Activated CD4-positive, alpha-beta T cell treated with anti-CD3 and anti-CD28 coated beads, Interleukin-2, amount 50 U/mL, for 48 hours (primary cell): Measurements from ENCODE around the gene C4BPB.

Experiments
- DNase-seq, 2 experiments: peaks; one replicate each; pipeline ENCODE4 v3.0.0-alpha.2; 2020

Gene C4BPB

DNA sequence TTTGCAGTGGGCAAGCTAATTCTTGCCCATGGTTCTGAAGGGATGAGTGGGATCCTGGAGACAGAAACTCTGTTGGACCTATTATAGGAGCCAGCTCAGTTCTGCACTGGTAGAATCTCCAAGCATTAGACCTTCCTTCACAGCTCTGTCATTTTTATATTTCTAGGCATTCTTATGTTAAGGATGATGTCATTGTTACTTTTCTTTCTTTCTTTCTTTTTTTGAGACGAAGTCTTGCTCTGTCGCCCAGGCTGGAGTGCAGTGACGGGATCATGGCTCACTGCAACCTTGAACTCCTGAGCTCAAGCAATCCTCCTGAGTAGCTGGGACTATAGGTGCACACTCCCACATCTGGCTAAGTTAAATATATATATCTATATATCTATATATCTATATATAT is 28.1 kb upstream of the C4BPB start:
- no peak for DNase-seq

DNA sequence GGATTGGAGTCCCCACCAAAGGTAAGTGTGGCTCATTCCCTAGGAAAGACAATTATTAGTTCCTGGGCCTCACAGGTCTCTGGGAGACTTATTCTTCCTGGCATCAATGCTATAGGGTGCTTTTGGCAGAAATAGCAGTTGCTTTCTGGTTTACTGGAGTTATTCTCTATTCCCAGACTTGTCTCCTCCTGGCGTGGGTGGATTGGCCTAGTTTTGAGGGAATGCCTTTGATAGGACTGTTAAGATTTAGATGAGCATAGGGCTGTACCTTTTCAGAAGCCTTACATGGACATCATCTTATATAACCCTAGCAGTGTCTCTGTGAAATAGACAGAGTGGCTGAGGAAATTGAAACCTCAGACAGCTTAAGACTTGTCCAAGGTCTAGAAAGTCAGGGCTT is 26.6 kb upstream of the C4BPB start:
- no peak for DNase-seq

DNA sequence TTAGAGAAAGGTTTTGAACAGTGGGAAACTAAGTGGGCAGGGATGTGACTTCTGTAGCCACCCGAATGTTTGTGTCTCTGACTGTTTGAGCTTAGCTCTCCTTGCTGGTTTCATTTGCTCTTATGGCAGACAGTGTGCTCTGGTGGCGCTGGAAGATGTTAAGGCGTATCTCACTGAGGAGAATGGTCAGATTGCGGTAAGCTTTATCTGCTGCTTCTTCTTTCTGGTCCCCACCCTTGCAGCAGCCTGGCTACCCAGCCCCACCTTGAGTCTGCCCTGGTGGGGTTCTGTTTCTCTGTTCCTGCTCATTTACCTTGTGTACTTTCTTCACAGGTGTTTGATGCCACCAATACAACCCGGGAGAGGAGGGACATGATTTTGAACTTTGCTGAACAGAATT is 25.6 kb upstream of the C4BPB start:
- no peak for DNase-seq

DNA sequence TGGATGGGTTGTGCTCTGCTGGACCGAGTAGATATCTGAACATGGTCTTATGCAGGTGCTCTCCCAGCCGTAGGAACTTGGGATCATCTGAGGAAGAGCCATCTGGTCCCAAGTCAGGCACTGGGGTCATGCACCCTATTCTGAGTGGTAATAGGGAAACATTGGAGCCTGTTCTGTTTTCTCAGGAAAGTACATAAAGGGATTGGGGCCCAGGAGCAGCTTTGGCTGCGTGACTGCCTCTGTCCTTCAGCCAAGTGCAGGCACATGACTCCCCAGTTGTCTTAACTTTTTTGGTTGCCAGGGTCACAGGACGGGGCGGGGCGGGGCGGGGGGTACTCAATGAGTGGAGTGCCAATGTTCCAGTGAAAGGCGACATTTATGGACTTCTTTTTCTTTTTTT is 24.1 kb upstream of the C4BPB start:
- DNase-seq = no peak

DNA sequence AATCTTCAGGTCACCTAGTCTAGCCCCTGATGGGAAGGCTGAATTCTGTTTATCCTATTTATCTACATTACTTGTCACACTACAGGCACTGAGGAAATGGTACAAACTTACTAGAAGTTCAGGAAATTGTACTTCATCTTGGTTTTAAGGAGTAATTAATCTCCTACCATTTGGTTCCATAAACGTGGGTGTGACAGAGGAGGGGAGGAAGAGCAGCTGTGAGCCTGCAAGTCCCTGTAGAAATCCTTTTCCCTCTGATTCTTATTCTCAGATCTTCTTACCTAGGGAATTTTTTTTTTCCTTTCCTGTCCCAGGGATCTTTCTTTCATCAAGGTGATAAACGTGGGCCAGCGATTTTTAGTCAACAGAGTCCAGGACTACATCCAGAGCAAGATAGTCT is 21.5 kb upstream of the C4BPB start:
- DNase-seq = no peak

DNA sequence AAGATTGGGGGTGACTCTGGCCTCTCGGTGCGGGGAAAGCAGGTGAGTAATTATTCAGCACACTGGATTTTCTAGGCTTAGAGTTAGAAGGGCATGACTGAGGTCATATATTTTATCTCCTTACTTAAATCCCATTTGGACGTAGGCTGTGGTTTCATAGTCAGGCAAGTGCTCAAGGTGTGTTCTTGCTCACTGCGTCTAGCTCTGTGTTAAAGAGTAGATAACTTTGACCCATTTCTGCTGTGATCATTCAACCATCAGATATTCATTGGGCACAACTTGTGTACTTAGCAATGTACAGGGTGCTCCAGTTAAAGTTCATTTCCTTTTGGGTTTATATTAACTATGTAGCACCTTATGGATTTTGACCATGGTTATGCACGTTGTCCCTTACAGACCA is 21.0 kb upstream of the C4BPB start:
- DNase-seq = no peak

DNA sequence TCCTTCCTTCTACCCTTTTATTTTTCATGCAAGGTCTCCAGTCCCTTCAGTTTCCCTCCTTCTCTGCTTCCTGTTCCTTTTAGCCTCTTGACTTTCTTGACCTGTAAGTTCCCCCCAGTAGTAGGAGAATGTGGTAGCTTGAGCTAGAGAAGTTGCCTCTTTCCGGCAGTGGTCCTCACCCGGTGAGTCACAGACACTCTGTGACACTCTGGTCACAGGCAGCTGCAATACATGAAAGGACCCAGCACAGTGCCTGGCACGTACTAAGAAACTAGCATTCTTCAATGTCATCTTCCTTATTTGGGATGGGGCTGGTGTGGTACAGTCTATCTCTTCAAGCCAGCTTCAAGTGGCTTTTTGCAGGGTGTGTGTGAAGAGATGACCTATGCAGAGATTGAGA is 19.6 kb upstream of the C4BPB start:
- no peak for DNase-seq

DNA sequence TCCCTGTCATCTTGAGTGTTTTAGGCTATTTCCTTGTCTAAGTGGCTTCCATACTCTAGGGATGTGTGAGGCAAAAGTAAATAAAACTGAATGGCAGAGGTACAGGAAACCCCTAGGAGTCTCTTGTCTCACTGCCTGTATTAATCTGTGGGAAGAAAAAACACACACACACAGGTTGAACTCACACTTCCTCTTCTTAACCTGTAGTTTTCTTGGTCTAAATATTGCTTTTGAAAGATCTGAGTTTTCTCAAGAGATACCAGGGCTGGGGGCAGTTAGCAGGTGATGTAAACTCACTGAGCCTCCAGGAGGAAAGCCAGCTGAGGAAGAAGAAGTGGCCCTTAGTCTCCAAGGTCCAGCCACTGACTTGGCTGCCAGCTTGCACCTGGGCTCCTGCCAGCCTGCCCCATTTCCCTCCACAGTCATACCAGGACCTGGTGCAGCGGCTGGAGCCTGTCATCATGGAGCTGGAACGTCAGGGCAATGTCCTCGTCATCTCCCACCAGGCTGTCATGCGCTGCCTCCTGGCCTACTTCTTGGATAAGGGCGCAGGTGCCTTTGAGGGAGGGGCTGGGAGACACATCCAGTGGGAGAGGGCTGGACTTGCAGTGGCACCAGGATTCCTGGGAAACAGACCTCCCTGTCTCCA is 18.7 kb upstream of the C4BPB start:
- no peak for DNase-seq

DNA sequence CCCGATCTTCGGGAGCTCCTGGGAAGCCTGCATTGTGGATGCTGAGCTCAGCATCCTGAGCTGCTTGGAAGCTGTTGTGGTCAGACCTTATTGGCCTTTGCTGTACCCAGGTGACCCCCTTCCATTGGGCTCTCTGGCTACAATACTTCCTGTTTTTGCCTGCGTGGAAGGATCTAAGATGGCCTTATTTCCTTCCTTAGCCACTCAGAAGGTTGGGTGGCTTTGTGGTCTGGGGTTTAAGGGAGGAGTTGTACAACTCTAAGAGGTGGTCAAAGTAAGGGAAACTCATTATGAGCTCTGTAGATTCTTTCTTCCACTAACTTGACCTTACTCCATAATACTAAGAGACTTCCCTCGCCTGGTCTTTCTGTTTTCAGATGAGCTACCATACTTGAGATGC is 17.8 kb upstream of the C4BPB start:
- DNase-seq = no peak

DNA sequence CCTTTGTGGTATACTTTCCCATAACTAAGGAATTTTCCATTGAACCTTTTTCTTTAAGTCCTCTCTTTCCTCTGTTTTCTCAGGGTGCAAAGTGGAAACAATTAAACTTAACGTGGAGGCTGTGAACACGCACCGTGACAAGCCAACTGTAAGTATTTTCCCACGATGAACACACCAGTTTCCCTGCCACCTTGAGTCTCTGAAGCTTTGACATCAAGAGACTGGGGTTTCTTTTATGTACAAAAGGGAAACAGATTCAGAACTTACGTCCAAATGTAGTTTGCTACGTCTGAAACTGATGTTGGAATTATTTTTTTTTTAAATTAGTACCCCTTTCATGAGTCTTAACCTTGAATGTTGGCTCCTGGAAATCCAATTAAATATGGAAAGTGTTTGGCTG is 17.2 kb upstream of the C4BPB start:
- DNase-seq = no peak

DNA sequence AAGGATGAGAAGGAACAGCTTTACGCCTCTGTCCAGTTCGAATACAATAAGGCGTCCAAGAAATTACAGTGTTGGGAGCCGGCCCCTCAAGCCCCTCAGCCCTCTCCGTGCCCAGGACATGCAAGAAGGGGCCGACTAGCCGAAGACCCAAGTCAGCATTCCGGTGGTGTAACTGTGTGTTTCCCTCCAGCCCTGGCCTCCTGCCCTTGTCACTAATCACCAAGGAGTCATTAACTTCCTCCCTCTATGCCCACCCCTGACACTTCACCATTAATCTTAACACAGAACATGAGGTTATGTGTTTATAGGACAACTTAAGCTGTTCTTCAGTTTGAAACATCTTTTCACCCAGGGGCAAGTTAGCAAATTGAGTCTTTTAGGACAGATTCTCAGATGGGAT is 16.4 kb upstream of the C4BPB start:
- no peak for DNase-seq

DNA sequence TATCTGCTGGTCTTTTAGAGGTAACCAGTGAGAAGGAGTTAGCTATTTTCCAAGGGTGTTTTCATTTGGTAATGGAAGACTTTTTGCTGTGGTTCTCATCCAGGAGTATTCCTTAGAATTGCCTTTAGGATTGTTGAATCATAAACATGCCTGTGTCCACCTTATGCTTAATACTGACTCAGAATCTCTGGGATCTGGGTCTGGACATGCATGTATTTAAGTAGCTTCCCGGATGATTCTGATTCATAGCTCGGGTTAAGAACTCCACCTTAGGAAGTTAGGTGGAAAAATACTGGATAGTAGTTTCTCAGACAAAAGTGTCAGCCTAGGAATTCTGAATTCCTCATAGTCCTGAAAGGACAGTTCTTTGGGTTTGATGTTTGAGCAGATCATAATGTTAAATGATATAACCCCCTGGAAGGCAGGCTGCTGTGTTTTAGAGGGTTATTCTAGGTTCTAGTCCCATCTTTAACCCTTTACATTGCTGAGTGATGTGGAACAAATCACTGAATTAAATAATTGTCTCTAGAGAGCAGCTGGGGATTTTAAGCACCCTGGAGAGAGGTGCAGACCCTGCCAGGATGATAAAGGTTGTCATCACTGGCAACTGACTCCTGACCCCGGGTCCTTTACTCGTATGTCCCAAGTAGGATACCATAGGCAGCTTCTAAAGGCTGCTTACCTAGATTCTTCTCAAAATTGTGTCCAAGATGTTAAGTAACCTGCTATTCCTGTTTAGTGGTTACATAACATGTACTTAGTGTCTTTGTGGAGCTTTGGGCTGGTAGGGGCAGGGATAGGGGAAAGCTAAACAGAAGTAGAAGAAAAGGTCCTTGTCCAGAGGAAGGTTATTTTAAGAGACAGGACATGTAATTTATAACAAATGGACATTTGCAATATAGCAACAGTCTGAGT is 14.5 kb upstream of the C4BPB start:
- no peak for DNase-seq

DNA sequence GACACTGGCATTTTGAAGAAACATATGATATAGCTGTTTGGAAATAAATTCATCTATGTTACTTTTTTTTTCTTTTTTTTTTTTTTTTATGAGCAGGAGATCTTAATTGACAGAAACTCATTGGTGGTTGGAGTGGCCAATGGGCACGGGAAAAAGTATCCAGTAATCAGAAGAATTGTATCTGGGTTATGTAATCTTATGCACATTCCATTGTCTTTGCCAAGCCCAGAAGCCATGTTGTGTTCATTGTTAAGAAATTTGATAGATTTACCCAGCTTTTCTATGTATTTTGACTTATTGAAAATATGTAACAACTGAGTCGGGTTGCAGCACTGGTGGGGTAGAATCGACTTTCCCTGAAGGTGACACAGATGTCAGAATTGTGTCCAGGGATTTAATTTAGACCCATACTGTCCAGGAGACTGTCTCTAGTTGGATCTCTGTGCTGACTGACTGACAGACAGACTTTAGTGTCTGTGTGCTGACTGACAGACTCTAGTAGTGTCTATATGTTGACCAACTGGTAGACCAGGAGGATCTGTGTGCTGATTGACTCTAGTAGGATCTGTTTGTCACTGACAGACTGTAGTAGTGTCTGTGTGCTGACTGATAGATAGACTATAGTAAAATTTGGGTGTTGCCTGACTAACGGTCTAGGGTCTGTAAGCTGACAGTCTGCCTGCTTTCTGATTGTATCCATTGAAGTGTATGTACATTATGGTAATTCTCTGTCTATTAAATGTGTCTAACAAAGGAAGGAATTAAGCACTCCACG is 12.3 kb upstream of the C4BPB start:
- DNase-seq = no peak

DNA sequence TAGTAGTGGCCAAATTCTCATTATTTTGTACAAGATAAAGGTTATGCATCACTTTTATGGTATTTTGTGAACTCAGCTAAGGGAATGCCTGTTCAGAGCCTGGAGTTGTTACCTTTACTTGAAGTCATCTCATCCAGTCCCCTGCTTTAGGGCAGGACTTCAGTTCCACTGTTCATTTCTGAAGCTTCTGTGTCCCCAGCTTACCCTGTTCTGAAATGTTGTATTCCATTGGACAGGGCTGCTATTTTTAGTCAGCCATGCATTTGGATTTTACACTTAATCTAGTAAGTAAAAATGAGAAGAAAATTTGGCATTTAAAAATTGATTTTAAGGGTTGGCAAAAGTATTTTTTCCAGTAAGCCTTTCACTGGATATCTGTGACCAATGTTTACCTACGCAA is 11.6 kb upstream of the C4BPB start:
- DNase-seq = no peak

DNA sequence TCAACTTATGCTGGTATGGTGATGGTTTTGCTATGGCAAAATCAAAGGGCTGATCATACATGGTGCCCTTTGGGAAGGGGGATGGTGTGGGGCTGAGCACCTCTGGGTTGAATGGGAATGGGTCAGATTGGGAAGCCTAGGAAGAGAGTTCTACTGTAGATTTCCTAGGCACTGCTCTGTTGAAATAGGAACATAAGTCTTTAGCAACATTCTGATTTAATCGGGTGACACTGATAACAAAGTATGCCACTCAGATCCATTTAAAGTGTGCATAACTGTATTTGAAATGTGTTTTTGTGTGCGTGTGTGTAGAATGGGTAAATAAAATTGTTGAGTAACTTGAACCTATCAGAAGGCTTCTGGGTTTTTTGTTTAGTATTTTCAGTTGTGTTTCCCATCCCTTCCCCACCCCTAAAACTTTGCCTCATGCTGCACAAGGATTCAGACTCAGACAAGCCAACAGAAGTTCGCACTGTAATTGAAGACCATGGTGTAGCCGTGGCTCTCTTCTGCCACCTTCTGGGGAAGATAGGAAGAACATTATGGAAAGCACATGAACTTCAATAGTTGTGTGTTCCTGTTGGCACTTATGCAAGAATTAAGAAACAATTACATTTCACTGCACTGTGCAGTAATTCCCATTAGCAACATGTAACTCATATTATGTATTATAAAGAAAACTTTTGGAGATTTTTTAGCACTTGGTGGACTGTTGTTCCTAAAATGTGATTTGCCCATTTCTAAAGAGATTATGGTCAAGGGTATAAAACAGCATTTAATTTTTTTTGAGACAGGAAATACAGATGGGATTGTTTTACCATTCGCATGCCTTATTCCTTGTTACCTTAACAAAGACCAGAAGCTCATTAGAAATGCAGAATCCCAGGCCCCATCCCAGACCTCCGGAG is 10.9 kb upstream of the C4BPB start:
- DNase-seq = peak; percentile 51 to 69

DNA sequence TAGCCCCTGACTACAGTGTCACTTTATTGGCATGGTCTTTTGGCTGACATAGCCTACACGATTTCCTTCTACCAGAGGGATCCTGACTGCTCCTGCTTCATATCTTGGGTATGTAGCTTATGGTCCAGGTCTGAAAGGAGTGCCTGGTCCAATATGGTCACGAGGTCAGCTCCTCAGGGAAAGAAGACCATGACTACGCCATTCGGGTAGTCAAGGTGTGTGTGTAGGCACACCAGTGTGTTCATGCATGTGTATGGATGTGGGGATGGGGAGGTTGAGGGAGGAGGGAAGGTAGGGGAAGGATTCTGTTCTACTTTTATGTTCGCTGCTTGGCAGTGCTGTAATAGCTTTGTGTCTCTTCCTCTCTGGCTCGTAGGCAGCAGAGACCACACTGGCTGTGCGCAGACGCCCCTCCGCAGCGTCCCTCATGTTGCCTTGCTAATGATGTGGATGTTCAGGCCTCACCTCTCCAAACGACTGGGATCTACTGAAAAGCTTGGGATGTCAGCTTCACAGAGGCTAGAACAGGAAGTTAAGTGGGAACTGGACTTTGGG is 10.0 kb upstream of the C4BPB start:
- no peak for DNase-seq

DNA sequence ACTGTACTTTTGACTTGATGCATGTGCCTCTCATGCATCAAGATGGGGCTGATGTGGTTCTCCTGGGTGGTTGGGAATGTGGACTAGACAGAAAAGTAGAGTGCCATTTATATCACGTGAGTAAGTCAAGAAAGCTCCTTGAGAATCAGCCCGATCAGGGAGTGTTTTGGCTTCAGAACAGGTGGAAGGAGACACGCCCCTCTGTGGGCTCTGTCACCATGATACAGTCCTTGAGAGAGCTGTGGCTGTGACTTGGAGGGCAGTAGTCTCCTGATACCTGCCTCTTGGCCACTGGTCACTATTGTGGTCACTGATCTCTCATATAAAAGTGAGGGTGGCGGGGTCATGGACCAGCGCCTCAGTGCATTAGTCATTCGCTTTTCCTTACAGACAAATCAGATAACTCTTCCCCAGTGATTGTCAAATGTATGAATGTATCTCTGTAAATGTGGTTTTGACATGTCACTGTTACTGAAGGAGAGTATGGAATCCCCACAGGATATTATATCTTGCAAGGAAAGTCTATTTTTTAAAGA is 8.9 kb upstream of the C4BPB start:
- no peak for DNase-seq

DNA sequence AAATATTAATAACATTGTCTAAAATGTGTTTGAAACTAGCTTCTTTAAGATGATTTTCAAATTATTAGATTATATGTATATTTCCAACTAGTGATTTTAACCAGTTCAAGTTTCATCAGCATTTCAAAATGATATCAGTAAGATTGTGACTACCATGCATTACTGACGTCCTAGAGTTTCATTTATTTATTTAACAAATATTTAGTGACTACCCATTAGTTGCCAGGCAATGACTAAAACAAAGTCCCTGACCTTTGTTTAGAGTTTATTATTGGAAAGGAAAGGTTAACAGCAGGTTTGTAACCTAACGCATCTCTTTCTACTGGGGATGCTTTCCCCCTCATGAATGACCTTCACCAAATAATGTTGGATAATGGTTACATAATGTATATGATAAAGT is 7.6 kb upstream of the C4BPB start:
- DNase-seq = no peak

DNA sequence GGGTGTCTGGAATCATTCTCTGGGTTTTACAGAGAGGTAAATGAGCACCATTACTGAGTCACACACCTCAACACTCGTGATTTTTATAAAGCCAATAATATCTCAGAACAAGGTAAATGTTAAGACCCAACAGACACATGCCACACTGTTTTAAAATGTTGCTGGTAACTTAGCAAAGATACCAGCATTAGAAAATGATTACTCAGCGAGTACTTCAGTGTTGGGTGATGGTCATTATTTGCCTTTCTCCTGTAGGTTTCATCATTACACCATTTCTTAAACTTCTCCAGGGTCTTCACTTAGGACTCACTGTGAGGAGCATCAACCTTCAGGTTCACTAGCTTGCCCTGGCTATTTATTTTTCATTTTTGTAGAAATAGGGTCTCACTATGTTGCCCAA is 6.9 kb upstream of the C4BPB start:
- DNase-seq = no peak

DNA sequence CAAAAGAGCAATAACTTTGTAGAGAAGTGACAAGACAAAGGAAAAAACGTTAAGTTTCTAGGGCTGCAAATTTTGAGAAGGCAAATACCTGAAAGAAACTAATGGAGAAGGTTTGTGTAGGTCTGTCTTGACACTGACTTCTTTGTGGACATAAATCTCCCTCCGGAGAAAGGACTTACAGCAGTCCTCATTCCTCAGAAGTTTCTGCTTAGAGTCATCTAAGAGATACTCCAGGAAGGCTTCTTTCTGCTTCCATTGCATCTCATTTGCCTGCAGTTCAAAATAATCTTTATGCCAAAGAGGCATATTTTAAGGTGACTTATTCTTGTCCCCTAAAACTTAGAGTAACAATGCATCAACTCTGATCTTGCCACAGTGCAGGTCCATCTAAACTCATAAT is 4.4 kb upstream of the C4BPB start:
- no peak for DNase-seq

DNA sequence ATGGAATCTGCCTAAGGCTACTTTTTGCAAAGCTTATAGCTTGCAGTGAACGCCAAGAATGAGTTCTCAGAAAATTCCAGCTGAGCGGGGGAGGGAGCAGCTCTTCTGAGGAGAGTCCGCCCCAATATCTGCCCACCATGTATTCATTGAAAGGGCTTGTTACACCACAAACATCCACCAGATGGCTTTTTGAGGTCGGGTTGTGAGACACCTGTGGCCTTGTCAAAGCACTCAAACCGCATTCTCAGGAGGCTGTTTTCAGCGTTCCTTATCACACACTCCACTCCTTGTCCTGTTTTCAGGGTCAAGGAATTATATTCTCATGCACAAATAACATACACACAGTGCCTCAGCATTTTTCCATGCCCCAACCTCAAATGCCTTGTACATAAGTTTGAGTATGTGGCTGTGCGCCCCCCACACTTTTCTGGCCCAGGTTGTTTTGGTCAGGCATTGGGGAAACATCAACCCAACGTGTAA is 3.9 kb upstream of the C4BPB start:
- DNase-seq = peak; percentile 40 to 51

DNA sequence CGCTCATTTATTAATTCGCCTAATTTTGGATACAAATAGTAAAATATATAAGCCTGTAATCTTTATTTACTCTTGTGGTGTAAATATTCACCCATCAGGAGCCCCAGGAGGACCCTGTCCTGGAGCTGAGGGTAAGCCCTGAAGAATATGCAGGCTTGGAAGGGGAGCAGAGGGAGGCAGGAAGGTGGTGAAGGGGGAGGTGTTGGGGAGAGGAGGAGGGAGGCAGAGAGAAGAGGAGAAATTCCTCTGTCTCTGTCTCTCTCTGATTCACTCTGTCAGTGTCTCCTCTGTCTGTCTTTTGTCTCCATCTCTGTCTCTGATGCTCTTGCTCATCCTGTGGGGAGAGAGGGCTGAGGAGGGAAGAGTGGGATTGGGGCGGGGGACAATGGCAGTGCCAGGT is 2.8 kb upstream of the C4BPB start:
- DNase-seq = no peak
